ENCODE data around the gene PHF8.
A peak's percentile ranks its signal among the peaks of the same experiment; 100 is the strongest.

DNA sequence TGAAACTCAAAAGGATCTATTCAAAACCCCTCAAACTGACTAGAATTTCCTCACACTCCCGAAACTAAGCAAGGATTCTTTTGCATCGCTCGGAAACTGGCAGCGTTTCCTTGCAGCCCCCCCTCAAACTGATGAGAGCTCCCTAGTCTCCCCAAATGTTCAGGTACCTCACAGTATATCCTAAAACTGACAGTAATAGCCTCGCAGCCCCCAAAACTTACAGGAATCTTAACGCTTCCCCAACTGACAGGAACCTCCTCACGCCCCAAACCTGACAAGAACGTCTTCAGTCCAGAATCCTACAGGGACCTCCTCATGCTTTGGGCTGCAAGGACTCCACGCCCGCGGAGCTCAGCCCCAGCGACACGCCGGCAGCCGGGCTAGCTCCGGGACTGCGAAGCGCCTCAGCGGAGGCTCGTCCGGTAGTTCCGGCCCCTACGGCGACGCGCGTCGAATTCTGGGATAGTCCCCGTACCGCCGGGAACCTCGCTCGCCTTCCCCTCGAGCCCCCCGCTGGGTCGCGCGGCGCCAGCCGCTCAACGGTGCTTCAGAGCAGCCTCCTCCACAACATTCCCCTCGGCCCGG is 640 bp downstream of the PHF8 start:
- TF ChIP-seq, protein P1, sequence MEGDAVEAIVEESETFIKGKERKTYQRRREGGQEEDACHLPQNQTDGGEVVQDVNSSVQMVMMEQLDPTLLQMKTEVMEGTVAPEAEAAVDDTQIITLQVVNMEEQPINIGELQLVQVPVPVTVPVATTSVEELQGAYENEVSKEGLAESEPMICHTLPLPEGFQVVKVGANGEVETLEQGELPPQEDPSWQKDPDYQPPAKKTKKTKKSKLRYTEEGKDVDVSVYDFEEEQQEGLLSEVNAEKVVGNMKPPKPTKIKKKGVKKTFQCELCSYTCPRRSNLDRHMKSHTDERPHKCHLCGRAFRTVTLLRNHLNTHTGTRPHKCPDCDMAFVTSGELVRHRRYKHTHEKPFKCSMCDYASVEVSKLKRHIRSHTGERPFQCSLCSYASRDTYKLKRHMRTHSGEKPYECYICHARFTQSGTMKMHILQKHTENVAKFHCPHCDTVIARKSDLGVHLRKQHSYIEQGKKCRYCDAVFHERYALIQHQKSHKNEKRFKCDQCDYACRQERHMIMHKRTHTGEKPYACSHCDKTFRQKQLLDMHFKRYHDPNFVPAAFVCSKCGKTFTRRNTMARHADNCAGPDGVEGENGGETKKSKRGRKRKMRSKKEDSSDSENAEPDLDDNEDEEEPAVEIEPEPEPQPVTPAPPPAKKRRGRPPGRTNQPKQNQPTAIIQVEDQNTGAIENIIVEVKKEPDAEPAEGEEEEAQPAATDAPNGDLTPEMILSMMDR (IDR thresholded peaks at IDR 0.05), result no peak
- TF ChIP-seq POLR2A (IDR thresholded peaks at IDR 0.05; ENCODE audit: low read length), result peak; percentile 45; the same call in 1 of the 2 replicates
- no peak for TF ChIP-seq JUN (IDR thresholded peaks at IDR 0.05)

Measured in A549 (cell line).